ENCODE measurements around the gene TTLL1. TPM values are rescaled to one million over a fixed set of nuclear protein-coding genes. Genes with fewer than 3 reads are reported as not detected.

Gene TTLL1
- 7.1 and 10.3 TPM in 2 replicates for total RNA-seq (2014; rRNA removed; shearing (Covaris generic))

GRCh38 chr22:43088984-43089717, at the start of gene TTLL1:
TTLL1 (minus strand) TSS chr22:43089391; CDS start chr22:43075586, 13,805 bp downstream.
- peak; percentile 90 for DNase-seq (ENCODE audit: low spot score)
- in situ Hi-C loops (cut with HindIII; ENCODE audit: low sequenced_read_pairs): no loop called here

DNA sequence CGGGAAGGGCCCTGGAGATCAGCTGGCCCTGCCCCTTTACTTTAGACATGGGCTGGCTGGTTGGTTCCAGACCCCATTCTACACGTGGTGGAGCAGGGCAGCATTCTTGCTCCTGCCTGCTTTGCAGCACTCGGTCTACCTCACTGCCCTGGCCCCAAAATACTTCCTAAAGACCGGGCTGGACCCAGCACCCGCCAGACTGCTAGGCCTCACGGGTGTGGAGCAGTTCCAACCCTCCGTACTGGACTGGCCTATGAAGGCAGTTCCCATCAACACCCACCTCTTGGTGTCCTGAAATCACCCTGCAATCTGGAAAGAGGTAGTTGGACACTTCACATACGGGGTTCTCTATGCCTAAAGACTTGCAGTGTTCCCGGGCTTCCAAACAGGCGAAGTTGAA, 47.6 kb upstream of the TTLL1 start:
- in situ Hi-C loops (cut with HindIII; ENCODE audit: low sequenced_read_pairs): no loop called here
- DNase-seq (ENCODE audit: low spot score): no peak

GRCh38 chr22:43136255-43136654, 47.1 kb upstream of the TTLL1 start:
- no peak for DNase-seq (ENCODE audit: low spot score)
- in situ Hi-C loops (cut with HindIII; ENCODE audit: low sequenced_read_pairs): no loop called here

GRCh38 chr22:43135565-43135964, 46.4 kb upstream of the TTLL1 start:
- in situ Hi-C loops (cut with HindIII; ENCODE audit: low sequenced_read_pairs): no loop called here
- DNase-seq (ENCODE audit: low spot score): no peak

DNA sequence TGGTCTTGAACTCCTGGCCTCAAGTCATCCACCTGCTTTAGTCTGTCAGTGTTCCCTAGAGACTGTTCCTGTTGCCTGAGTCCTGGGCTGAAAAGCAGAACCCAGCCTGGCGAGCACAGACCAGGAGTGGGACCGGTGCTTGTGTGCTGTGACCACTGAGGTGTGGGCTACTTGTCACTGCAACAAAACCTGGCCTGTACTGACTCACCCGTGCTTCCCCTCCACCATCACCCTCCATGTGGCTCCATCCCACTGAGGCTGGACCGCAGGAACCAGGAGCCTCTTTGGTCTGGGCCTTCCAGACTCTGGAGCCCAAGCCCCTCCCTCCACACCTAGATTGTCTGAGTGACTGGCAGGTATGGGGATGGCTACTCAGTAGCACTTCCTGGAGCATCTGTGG, 45.4 kb upstream of the TTLL1 start:
- in situ Hi-C loops (cut with HindIII; ENCODE audit: low sequenced_read_pairs): no loop called here
- DNase-seq (ENCODE audit: low spot score): no peak

- in situ Hi-C loops (cut with HindIII; ENCODE audit: low sequenced_read_pairs): no loop called here
- DNase-seq (ENCODE audit: low spot score): no peak
These were observed 44.2 kb upstream of the TTLL1 start for GRCh38 chr22:43133401-43133800.

DNA sequence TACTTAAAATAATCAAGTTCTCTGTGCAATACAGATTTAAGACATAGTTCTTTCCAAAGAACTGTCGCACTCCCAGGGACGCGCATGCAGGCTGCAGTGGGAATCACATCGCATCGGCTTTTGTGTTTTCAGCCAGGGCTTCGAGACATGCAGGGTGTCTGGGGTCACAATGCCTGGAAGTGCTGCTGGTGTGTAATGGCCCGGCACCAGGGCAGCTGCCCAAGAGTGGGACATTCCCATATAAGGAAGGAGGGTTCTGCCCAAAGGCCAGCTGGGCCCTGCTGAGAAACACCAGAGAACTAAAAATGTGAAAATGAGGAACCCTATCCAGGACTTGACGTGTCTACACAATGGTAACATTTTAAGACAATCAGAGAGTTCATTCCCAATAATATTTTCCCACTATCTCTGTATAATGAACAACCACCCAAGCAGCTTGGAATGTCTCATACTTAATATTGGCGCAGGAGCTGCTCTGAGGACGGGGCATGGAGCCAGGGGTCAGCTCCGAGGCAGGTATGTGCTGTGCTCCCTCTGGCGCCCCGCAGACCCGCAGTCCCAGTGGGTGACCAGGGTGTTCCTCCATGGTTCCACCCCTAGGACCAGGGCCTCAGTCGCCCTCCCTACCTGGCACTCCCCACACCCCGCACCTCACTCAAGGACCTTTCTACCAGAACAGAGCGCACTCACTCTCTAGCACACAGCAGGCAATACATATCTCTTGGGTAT, 42.7 kb upstream of the TTLL1 start:
- DNase-seq (ENCODE audit: low spot score): no peak
- in situ Hi-C loops (cut with HindIII; ENCODE audit: low sequenced_read_pairs): no loop called here

GRCh38 chr22:43129426-43130425, 40.5 kb upstream of the TTLL1 start:
- in situ Hi-C loops (cut with HindIII; ENCODE audit: low sequenced_read_pairs): no loop called here
- DNase-seq (ENCODE audit: low spot score): no peak

DNA sequence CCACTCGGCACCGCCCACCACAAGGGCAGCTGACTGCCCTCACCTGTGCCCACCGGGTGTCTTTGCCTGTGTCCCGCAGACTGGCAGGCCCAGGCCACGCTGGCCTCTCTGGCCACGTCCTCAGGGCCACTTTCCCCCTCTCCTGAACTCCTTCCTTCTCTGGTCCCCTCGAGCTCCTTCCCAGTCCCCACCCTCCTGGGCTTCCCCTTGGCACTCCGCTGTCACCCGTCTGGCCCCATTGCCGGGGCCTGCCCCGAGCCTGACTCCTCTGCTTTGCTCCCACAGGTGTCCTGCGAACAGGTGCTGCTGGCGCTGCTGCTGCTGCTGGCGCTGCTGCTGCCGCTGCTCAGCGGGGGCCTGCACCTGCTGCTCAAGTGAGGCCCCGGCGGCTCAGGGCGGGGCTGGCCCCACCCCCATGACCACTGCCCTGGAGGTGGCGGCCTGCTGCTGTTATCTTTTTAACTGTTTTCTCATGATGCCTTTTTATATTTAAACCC, 39.8 kb upstream of the TTLL1 start:
- DNase-seq (ENCODE audit: low spot score): no peak
- in situ Hi-C loops (cut with HindIII; ENCODE audit: low sequenced_read_pairs): no loop called here

DNA sequence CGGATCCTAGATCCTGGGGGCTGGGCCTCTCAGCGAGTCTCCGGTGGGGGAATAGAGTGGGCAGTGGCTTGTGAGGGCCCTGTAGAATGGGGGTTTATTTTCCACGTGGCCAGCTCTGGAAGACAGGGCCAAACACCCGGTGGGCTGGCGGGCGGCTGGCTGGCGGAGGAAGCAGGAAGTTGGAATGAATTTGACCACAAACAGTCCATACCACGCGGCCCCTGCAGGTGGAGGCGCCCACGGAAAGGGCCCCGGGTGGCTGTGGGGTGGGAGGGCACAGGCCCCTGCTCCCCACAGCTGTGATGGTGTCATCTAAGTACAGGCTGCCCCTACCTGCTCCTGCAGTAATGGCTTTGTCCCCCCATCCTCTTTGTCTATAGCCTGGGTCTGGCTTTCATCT, 38.9 kb upstream of the TTLL1 start:
- no peak for DNase-seq (ENCODE audit: low spot score)

DNA sequence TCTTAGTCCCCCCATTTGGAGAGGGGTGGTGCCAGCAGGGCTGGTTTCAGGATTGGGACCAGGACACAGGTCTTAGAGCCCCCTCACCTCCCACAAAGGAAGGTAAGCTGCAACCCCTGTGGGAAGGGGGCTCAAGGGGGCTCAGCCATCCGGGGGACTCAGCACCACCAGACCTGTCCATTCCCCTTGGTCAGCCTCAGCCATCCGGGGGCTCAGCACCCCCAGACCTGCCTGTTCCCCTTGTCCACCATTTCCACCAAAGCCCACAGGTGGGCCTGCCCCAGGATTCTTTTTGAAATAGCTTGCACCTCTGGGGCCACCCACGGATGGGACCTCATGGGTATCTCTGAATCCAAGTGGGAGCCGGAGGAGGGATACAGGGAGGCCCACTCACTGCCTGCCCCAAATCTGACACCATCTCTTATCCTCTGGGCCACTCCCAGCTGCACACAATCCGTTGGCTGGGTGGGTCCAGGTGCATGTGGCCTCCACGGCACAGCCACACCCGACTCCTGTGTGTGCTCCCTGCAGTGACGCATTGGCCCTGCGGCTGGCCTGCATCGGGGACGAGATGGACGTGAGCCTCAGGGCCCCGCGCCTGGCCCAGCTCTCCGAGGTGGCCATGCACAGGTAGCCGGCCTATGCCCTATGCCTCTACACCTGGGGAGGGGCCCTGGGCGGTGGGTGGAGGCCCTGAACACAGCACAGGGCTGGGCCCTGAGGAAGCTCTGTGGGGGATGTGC, 38.1 kb upstream of the TTLL1 start:
- DNase-seq (ENCODE audit: low spot score): no peak
- in situ Hi-C loops (cut with HindIII; ENCODE audit: low sequenced_read_pairs): no loop called here

More for the DNA sequence above, 38.9 kb upstream of the TTLL1 start:
- in situ Hi-C loops (cut with HindIII; ENCODE audit: low sequenced_read_pairs): no loop called here

GRCh38 chr22:43126501-43127165, 37.4 kb upstream of the TTLL1 start:
- no peak for DNase-seq (ENCODE audit: low spot score)
- in situ Hi-C loops (cut with HindIII; ENCODE audit: low sequenced_read_pairs): no loop called here

DNA sequence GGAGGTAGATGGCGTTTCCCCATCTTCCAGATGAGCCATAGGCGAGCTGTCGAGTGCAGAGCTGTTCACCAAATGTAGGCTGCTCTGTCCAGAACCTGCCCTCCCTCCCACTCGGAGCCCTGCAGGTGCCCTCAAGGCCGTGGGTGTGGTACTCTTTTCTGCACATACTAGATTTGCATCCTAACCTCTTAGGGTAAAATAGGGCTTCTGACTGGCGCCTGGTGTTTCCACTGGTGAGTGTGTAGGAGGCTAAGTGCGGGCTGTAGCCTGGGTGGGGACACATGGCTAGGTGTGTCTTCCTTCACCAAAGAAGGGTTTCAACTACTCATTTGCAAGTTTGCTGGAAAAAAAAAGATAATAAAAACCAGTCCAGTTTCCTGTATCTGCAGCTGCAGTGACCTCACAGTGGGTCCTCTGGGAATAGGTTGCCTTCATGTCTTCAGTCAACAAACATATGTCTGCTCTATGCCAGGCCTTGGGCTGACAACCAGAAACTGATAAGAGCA, 29.8 kb upstream of the TTLL1 start:
- in situ Hi-C loops (cut with HindIII; ENCODE audit: low sequenced_read_pairs): no loop called here

GRCh38 chr22:43118024-43118849, 29.0 kb upstream of the TTLL1 start:
- DNase-seq (ENCODE audit: low spot score): no peak

More for the DNA sequence above, 29.8 kb upstream of the TTLL1 start:
- no peak for DNase-seq (ENCODE audit: low spot score)

DNA sequence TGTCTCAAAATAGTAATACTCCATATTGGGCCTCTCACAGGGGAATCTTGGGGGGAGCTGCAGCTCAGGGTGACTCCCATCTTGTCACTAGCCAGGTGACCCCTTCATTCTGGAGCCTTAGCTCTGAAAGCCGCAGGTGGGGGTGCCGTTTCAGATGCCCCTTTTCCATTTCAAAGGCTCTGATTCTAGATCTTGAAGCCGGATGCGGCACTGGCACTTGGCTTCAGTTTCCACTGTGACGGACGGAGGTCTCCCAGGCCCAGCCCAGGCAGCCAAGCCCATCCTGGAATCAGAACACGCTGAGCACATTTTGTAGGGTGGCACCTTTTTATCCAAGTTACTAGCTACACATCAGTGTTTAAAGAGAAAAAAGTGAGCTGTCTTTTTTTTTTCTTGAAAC, 27.7 kb upstream of the TTLL1 start:
- in situ Hi-C loops (cut with HindIII; ENCODE audit: low sequenced_read_pairs): no loop called here
- DNase-seq (ENCODE audit: low spot score): no peak

More at GRCh38 chr22:43118024-43118849, 29.0 kb upstream of the TTLL1 start:
- in situ Hi-C loops (cut with HindIII; ENCODE audit: low sequenced_read_pairs): no loop called here

GRCh38 chr22:43114958-43115357, 25.8 kb upstream of the TTLL1 start:
- DNase-seq (ENCODE audit: low spot score): no peak
- in situ Hi-C loops (cut with HindIII; ENCODE audit: low sequenced_read_pairs): no loop called here
